Astrocyte (in vitro differentiated cells and primary cell): Measurements from ENCODE around the gene ZNF668. TPM values are rescaled to one million over a fixed set of nuclear protein-coding genes. Genes with fewer than 3 reads are reported as not detected.

Experiments
- DNase-seq: peaks from one replicate; pipeline ENCODE4 v3.0.0-alpha.2; 2010; ENCODE audit warnings: low read depth
- FAIRE-seq: peaks from 2 replicates; lab custom pipeline; 2011; peaks lifted over from hg19 to GRCh38; lab: Jason Lieb, UNC
- H2AFZ ChIP-seq: 2 replicates; pipeline ENCODE4 v1.6.0; 2012; ENCODE audit warnings: low read depth, low read length, inconsistent platforms
- H3K27ac ChIP-seq: 2 replicates; pipeline ENCODE4 v1.5.1; 2011; ENCODE audit warnings: low read depth, low read length, inconsistent platforms
- H3K27me3 ChIP-seq: 2 replicates; pipeline ENCODE4 v1.6.0; 2011; ENCODE audit warnings: low read length, inconsistent platforms; ENCODE audit not compliant: insufficient read depth
- H3K36me3 ChIP-seq: 2 replicates; pipeline ENCODE4 v1.5.1; 2011; ENCODE audit warnings: low read length, inconsistent platforms; ENCODE audit not compliant: insufficient read depth
- H3K4me1 ChIP-seq: 2 replicates; pipeline ENCODE4 v1.5.1; 2011; ENCODE audit warnings: low read length, inconsistent platforms; ENCODE audit not compliant: insufficient read depth
- H3K4me2 ChIP-seq: 2 replicates; pipeline ENCODE4 v1.6.0; 2012; ENCODE audit warnings: low read length, inconsistent platforms
- H3K4me3 ChIP-seq: 2 replicates; pipeline ENCODE4 v1.5.1; 2011; ENCODE audit warnings: low read depth, mild to moderate bottlenecking, low read length, inconsistent platforms; ENCODE audit not compliant: insufficient read depth
- H3K79me2 ChIP-seq: 2 replicates; pipeline ENCODE4 v1.6.0; 2012; ENCODE audit warnings: mild to moderate bottlenecking, low read length, inconsistent platforms; ENCODE audit not compliant: insufficient read depth
- H3K9ac ChIP-seq: 2 replicates; pipeline ENCODE4 v1.6.0; 2012; ENCODE audit warnings: mild to moderate bottlenecking, low read length, inconsistent platforms
- H3K9me3 ChIP-seq: 2 replicates; pipeline ENCODE4 v1.5.1; 2012; ENCODE audit warnings: low read depth, mild to moderate bottlenecking, low read length, inconsistent platforms; ENCODE audit not compliant: insufficient read depth
- H4K20me1 ChIP-seq: 2 replicates; pipeline ENCODE4 v1.6.0; 2012; ENCODE audit warnings: low read length, inconsistent platforms; ENCODE audit not compliant: insufficient read depth
- H3K27ac Mint-ChIP-seq: one replicate; pipeline ENCODE4 v1.8.0; 2021; ENCODE audit warnings: mild to moderate bottlenecking, mixed read lengths; ENCODE audit not compliant: unreplicated experiment
- H3K27me3 Mint-ChIP-seq: one replicate; pipeline ENCODE4 v1.8.0; 2021; ENCODE audit warnings: low read depth, mixed read lengths; ENCODE audit not compliant: unreplicated experiment
- H3K36me3 Mint-ChIP-seq: one replicate; pipeline ENCODE4 v1.8.0; 2021; ENCODE audit warnings: low read depth, mixed read lengths; ENCODE audit not compliant: unreplicated experiment
- H3K4me1 Mint-ChIP-seq: one replicate; pipeline ENCODE4 v1.8.0; 2021; ENCODE audit warnings: low read depth, mixed read lengths; ENCODE audit not compliant: unreplicated experiment
- H3K4me3 Mint-ChIP-seq: one replicate; pipeline ENCODE4 v1.8.0; 2021; ENCODE audit warnings: mild to moderate bottlenecking, moderate library complexity, mixed read lengths; ENCODE audit not compliant: unreplicated experiment
- H3K9me3 Mint-ChIP-seq: one replicate; pipeline ENCODE4 v1.8.0; 2021; ENCODE audit warnings: mild to moderate bottlenecking, mixed read lengths; ENCODE audit not compliant: unreplicated experiment
- CTCF ChIP-seq: IDR thresholded peaks from 2 replicates; pipeline ENCODE4 v1.5.1; 2011; ENCODE audit warnings: low read depth, mild to moderate bottlenecking, inconsistent platforms, low read length, moderate library complexity; ENCODE audit not compliant: insufficient read depth
- EZH2 ChIP-seq: IDR thresholded peaks from 2 replicates; pipeline ENCODE4 v1.6.1; 2012; ENCODE audit warnings: mild to moderate bottlenecking, low read length, inconsistent platforms; ENCODE audit not compliant: insufficient read depth
- total RNA-seq: library from RNA; stranded (reverse); gene quantifications from 2 replicates; pipeline ENCODE4 v1.2.1, GENCODE V29; 2021

Gene ZNF668
- total RNA-seq, 1 donor from 2014 or later = 21.6 TPM

GRCh38 chr16:31110106-31111034 is 36.3 kb upstream of the ZNF668 start:
- Histone ChIP-seq H4K20me1 (peaks cover 7% of the 10 kb centered on the region), H3K9me3 (no peaks in the 10 kb centered on the region), H3K27ac (no peak overlapping the region), H2AFZ (no peak overlapping the region), H3K36me3 (peaks cover 7% of the 10 kb centered on the region), H3K79me2 (peaks cover 20% of the 10 kb centered on the region), H3K4me2 (no peak overlapping the region), H3K4me1 (peaks cover 9% of the 10 kb centered on the region), H3K9ac (no peak overlapping the region), H3K27me3 (no peaks in the 10 kb centered on the region), H3K4me3 (no peak overlapping the region)
- Mint-ChIP-seq H3K27ac (no peak overlapping the region), H3K9me3 (no peaks in the 10 kb centered on the region), H3K4me3 (peak overlapping the region; percentile 85), H3K4me1 (peaks cover 5% of the 10 kb centered on the region), H3K36me3 (peaks cover 24% of the 10 kb centered on the region), H3K27me3 (no peaks in the 10 kb centered on the region)
- no peak for TF ChIP-seq CTCF
- no peak for FAIRE-seq
- DNase-seq = no peak

GRCh38 chr16:31109622-31110021 is 35.6 kb upstream of the ZNF668 start:
- Histone ChIP-seq H3K4me2 (peak overlapping the region; percentile 83), H3K27ac (no peak overlapping the region), H3K4me1 (peaks cover 9% of the 10 kb centered on the region), H4K20me1 (peaks cover 7% of the 10 kb centered on the region), H3K27me3 (no peaks in the 10 kb centered on the region), H3K9me3 (no peaks in the 10 kb centered on the region), H2AFZ (no peak overlapping the region), H3K79me2 (peaks cover 20% of the 10 kb centered on the region), H3K9ac (no peak overlapping the region), H3K4me3 (peak overlapping the region; percentile 74), H3K36me3 (peaks cover 7% of the 10 kb centered on the region)
- DNase-seq (no peak), FAIRE-seq (no peak)
- no peak overlapping the region for H3K27ac Mint-ChIP-seq
- H3K4me1 Mint-ChIP-seq = peaks cover 5% of the 10 kb centered on the region
- TF ChIP-seq CTCF (no peak), EZH2 (no peak)
- no peaks in the 10 kb centered on the region for H3K9me3 Mint-ChIP-seq
- H3K4me3 Mint-ChIP-seq = peak overlapping the region; percentile 85
- no peaks in the 10 kb centered on the region for H3K27me3 Mint-ChIP-seq
- peaks cover 24% of the 10 kb centered on the region for H3K36me3 Mint-ChIP-seq
